HG03108 (cell line): Measurements from ENCODE around the gene NUP210.
"Not testable (repeated sequence)": the region's sequence is repeated elsewhere in the genome, so short reads cannot be mapped to it uniquely, and the experiment has no call there.

Source experiments
- ATAC-seq: cut with Tn5 transposase; IDR thresholded peaks from one replicate; pipeline ENCODE4 v1.9.1; 2021; ENCODE audit warnings: moderate library complexity; ENCODE audit not compliant: unreplicated experiment

The NUP210 gene

DNA sequence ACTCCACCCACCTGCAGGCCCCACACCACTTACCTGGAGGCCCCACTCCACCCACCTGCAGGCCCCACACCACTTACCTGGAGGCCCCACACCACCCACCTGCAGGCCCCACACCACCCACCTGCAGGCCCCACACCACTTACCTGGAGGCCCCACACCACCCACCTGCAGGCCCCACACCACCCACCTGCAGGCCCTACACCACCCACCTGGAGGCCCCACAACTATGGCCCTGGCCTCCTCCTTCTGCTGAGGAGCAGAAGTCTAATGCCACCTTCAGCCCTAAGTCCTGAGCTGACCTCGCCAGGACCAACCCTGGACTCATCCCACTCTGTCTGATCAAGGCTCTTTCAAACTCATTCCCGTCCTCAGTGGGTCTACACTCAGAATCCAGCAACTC lies 42.4 kb downstream of the NUP210 start:
- not testable (repeated sequence) for ATAC-seq

DNA sequence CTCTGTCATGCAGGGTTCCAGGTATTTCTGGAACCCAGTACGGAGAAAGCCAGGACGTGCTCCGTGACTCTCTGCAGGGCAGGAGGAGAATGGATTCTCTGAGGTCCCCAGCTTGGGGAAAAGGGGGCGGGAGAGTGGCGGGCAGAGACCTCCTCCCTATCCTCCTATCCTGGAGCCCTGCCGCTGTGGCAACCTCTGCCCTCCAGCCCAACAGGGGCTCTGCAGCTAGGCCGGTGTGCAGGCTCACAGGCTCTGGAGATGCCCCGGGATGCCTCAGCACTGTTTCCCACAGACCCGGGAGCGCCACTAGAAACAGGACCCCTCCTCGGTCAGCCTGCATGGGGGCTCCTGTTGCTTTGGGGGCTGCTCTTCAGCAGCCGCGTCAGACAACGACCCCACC lies 43.1 kb downstream of the NUP210 start:
- no peak for ATAC-seq

DNA sequence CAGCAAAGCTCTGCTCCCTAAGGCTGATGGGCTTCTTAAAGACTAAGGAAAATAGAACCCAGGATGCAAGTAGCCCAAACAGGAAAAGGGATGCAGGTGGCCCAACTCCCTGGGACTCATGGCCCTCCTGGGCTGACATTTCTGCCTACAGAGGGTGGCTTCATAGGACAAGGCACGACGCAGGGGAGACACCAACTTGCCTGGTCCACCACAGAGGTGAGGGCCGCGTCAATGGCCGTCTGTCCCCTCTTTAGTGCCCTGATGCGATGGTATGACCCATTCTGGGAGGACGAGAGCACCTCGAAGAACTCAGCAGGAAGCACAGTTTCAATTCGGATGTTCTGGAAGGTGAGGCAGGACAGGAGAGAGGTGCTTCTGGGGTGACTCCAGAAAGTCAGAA lies 44.0 kb downstream of the NUP210 start:
- no peak for ATAC-seq

DNA sequence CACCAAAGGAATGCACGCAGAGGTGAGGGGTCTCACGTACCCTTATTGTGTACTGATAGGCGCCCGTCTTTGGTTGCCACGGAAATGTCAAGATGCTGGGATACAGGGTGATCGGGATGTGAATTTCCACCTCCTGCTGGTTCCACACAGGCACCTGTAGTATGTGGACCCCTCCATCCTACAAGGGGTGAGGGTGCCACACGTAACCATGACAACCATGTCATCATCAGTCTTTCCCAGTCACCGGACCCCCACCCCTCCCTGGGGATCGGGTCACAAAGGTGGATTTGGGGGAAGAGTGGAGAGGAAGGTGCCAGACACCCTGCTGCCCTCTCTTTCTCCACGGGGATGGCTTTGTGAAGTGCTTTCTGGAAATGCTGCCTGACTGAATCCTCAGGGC lies 44.7 kb downstream of the NUP210 start:
- no peak for ATAC-seq

DNA sequence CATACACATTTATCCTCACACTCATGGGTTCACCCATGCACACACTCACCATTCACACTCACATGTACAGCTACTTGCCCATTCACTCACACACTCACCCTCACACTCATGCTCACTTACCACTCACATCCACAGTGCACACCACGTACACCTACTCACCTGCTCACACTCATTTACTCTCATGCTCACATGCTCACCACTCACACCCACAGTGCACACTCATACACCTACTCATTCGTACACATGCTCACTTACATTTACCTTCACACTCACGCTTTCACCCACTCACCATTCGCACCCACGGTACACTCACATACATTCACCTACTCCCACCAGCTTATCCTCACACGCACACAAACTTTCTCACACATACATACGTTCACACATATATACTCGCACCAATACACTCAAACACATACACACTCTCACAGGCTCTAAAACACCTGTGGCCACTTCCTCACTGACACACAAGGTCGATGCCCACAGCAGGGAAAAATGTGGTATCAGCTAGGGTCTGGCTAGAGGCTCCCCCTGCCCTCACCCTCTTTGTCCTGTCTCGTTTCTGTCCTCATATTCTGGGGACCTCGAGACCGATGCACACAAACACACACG lies 46.0 kb downstream of the NUP210 start:
- ATAC-seq: no peak

DNA sequence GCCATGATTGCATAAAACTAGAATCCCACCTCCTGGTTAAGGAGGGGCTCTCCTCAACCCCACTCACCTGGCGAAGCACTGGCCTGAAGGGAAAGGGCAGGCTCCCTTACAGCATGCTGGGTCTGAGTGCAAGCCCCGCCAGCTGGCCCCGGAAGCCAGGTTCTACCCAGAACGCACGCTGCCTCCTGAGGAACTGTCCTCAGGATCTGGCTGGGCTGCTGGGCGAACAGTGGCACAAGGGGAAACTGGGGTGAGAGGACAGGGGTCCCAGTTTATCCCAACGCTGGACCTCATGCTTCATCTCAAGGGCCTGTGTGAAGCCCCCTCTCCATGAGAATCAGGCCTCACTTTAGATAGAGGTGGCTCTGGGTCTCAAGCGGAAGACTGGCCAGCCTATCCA lies 47.5 kb downstream of the NUP210 start:
- ATAC-seq: no peak

- ATAC-seq: no peak
These were observed 48.0 kb downstream of the NUP210 start for GRCh38 chr3:13372126-13372525.

- ATAC-seq: no peak
These were observed 48.7 kb downstream of the NUP210 start for GRCh38 chr3:13371100-13372075.

GRCh38 chr3:13370609-13371008 lies 49.5 kb downstream of the NUP210 start:
- ATAC-seq: no peak

- ATAC-seq: no peak
These were observed 50.1 kb downstream of the NUP210 start for GRCh38 chr3:13370055-13370454.

GRCh38 chr3:13368834-13369233 lies 51.3 kb downstream of the NUP210 start:
- no peak for ATAC-seq

GRCh38 chr3:13367728-13368127 lies 52.4 kb downstream of the NUP210 start:
- no peak for ATAC-seq

- ATAC-seq: no peak
These were observed 54.4 kb downstream of the NUP210 start for GRCh38 chr3:13365390-13366379.

DNA sequence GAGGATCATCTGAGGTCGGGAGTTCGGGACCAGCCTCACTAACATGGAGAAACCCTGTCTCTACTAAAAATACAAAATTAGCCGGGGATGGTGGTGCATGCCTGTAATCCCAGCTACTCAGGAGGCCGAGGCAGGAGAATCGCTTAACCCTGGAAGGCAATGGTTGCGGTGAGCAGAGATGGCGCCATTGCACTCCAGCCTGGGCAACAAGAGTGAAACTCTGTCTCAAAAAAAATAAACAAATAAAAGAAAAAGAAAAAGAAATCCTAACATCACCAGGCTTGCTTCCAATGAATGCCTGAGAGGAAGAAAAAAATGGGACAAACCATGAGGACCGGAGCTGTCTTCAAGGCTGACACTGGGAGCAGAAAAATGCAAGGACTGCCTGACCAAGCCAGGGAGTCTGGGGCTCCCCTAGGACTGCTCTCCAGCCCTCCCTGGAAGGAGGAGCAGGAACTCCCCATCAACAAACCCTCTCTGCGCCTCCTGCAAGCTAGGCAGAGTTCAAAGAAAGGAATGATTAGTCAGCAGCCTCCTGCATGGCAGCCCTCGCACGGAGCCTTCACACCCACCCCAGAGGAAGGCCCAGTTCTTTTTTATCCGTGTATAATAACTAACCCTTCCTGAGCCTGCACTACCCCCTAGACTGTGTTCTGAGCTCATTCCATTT lies 55.4 kb downstream of the NUP210 start:
- ATAC-seq: no peak

DNA sequence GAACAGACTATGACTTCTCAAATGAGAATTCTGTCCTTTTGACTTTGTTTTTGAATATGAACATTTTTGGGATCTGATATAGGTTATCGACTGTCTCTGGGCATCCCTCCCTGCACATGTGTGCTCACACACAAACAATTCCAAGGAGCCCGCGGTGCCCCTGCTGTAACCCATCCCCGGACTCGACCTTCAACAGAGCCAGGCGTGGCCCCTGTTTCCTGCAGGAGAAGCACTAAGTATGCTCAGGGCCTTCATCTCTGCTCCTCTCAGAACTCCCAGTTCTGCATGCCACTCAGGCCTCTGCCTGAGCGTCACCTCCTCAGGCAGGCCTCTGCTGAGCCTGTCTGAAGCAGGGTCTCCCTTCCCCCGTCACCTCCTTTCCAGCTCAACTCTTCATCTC lies 57.6 kb downstream of the NUP210 start:
- no peak for ATAC-seq

- ATAC-seq: no peak
These were observed 60.2 kb downstream of the NUP210 start for GRCh38 chr3:13359916-13360315.

DNA sequence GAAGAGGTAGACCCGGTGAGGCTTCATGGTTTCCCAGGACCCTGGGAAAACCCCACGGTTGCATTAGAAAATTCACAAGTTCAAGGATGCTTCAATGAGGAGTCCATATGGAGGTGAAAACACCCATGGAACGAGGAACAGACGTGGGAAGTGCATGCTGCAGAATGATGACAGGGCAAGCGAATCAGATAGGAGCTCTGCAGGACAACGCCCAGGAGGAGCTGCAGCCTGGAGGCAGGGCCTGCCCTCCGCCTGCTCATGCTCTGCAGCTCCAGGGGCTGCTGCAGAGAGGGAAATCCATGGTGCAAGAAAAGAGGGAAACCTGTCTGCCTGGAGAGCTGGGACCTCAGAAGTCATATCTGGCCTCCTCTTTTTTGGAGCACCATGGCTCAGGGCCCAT lies 61.5 kb downstream of the NUP210 start:
- ATAC-seq: no peak

DNA sequence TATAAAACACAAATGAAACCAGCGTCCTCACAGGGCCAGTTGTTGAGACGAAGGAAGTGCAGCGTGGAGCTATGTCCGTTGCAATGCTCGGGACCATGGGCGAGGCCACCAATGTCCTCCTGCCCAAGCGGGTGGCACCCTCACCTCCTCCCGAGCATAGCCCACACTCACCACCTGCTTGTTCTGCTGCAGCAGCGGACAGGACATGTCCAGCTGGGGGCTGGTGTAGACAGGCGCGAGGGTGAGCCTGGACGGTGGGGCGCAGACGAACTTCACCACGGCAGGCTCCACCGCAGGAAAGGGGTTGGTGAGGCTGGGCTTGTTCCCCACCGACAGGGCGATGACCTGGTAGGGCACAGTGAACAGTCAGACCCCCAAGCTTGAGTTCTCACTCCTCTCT lies 62.1 kb downstream of the NUP210 start:
- ATAC-seq: no peak

DNA sequence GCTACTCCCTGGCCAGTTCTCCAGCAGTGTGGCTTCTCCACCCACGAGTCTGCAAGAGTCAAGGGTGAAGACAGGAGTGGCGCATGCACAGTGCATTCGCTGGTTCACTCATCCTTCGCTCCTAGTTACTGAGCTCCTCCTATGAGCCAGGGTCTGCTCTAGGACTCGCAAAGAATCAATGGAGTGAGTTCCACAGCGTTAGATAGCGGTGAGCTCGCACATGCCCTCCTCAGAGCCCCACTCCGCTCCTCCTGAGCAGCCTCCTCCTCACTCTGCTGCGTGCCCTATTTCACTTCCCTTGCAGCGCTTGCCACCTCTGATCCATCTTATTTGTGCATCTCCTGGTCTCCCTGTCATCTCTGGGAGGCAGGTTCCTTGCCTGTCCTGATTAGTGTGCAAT lies 63.0 kb downstream of the NUP210 start:
- no peak for ATAC-seq

DNA sequence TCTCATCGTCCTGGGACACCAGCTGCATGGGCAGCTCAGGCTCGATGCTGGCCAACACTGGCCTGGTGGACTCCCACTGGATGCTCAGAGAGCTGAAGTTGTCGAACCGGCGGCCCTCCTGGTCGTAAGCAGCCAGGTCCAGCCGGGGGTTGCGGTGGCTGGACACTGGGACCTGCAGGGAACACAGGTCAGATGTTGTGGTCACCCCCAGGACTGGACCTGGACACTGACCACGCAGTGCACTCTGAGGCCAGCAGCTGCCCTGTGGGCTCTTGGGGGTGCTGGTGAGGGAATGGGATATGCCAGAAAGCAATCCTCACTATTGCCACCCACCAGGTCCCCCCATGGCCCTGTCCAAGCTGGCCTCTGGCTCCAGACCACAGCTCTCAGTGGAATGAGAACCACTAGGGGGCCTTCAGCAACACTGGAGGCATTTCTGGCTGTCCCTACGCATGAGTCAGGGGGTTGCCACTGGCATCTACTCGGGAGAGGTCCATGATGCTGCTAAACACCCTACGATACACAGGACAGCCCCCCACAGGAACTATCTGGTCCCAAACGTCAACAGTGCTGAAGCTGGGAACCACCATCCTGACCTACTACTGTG lies 66.1 kb downstream of the NUP210 start:
- no peak for ATAC-seq
